Mammary epithelial cell (primary cell): ENCODE measurements around the gene ASIC2.

Source experiments
- CTCF ChIP-seq, 2 donors: IDR thresholded peaks in 1 of 2; conservative IDR thresholded peaks in 1 of 2; 2 replicates each; pipeline ENCODE4 v1.5.1; 2011 to 2012; ENCODE audit warnings: inconsistent platforms in 2 of 2, low read length in 2 of 2, mild to moderate bottlenecking in 2 of 2, control low read depth in 1 of 2, low read depth in 1 of 2; ENCODE audit not compliant: insufficient read depth in 1 of 2; ENCODE audit errors: extremely low read depth in 1 of 2
- EZH2 ChIP-seq: IDR thresholded peaks from 2 replicates; pipeline ENCODE4 v1.6.1; 2012; ENCODE audit warnings: low read length, inconsistent platforms, borderline replicate concordance

GRCh38 chr17:33267271-33267790, 25.8 kb downstream of the ASIC2 start:
- TF ChIP-seq CTCF (conservative IDR thresholded peaks at IDR 0.05 in 1 of 2, IDR thresholded peaks at IDR 0.05 in 1 of 2; ENCODE audit: extremely low read depth in 1 of 2, insufficient read depth in 1 of 2, low read depth in 1 of 2, low read length in 2 of 2) (no peak), EZH2 (peak; percentile 41)
